HL-60 (cell line): ENCODE measurements around the gene CDC25A.

Source experiments
- DNase-seq, 2 experiments: peaks; one replicate each; pipeline ENCODE4 v3.0.0-alpha.2; 2010 to 2020; ENCODE audit warnings: low read depth in 1 of 2, low spot score in 1 of 2
- H3K27ac ChIP-seq: fragments of 250-450 bp; sonication (Bioruptor Pico); replicated peaks from 2 replicates; pipeline ENCODE4 v1.5.1; 2020; ENCODE audit warnings: mild to moderate bottlenecking, moderate library complexity
- H3K27me3 ChIP-seq: fragments of 250-450 bp; sonication (Bioruptor Pico); 2 replicates; pipeline ENCODE4 v1.5.1; 2021; ENCODE audit warnings: mild to moderate bottlenecking, moderate library complexity; ENCODE audit not compliant: insufficient read depth, poor library complexity, severe bottlenecking
- H3K4me3 ChIP-seq: replicated peaks from 2 replicates; pipeline ENCODE4 v1.5.1; 2011; ENCODE audit warnings: mild to moderate bottlenecking, control low read depth, low read length; ENCODE audit not compliant: insufficient read depth
- GABPA ChIP-seq: IDR thresholded peaks from 2 replicates; pipeline ENCODE4 v1.6.1; 2012; ENCODE audit warnings: low read depth
- POLR2AphosphoS5 ChIP-seq: IDR thresholded peaks from 2 replicates; pipeline ENCODE4 v1.6.1; 2012; ENCODE audit warnings: low read depth
- SPI1 ChIP-seq: IDR thresholded peaks from 2 replicates; pipeline ENCODE4 v1.6.1; 2012; ENCODE audit warnings: low read depth, mild to moderate bottlenecking, borderline replicate concordance
- TF ChIP-seq, protein P1 (sequence below): IDR thresholded peaks from one replicate; pipeline ENCODE4 v1.5.1; 2011; ENCODE audit warnings: low read length, control low read depth, inconsistent platforms; ENCODE audit not compliant: insufficient read depth
- TF ChIP-seq, protein P2 (sequence below): IDR thresholded peaks from 2 replicates; pipeline ENCODE4 v1.6.1; 2012; ENCODE audit warnings: low read depth; ENCODE audit not compliant: insufficient replicate concordance

CDC25A gene

DNA sequence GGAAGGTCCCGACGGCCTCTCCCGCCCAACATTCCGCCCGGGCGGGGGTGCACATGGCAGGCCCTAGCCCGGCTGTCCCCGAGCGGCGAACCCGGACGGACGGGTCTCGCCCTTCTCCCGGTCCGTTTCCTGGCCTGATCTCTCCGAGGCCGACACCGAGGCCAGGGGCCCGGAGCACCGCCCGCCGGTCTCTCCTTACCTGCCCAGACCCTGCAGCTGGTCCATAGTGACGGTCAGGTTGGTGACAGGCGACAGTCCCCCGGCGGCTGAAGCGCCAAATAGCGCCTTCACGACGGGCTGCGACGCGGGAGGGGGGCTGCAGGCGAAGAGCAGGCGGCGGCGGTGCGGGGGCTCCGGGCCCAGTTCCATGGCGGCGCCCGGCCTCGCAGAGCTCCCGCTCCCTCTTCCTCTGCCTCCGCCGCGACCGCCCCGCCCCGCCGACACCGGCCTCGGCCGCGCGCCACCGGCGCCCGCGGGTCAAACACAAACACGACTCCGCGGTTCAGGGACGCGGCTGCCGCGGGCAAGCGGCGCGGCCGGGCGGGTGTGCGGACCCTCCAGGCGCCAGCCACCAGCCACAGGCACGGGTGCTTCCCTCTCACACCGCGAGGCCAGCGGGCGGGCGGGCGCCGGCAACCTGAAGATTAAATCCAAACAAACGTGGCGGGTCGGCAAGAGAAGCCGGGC lies 495 bp downstream of the CDC25A start:
- peak overlapping the region; percentile 89 for H3K27ac ChIP-seq
- DNase-seq = no peak
- H3K4me3 ChIP-seq = peak overlapping the region; percentile 73
- TF ChIP-seq SPI1 (no peak), POLR2AphosphoS5 (no peak), GABPA (no peak)
- TF ChIP-seq, protein P1, sequence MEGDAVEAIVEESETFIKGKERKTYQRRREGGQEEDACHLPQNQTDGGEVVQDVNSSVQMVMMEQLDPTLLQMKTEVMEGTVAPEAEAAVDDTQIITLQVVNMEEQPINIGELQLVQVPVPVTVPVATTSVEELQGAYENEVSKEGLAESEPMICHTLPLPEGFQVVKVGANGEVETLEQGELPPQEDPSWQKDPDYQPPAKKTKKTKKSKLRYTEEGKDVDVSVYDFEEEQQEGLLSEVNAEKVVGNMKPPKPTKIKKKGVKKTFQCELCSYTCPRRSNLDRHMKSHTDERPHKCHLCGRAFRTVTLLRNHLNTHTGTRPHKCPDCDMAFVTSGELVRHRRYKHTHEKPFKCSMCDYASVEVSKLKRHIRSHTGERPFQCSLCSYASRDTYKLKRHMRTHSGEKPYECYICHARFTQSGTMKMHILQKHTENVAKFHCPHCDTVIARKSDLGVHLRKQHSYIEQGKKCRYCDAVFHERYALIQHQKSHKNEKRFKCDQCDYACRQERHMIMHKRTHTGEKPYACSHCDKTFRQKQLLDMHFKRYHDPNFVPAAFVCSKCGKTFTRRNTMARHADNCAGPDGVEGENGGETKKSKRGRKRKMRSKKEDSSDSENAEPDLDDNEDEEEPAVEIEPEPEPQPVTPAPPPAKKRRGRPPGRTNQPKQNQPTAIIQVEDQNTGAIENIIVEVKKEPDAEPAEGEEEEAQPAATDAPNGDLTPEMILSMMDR = no peak
- TF ChIP-seq, protein P2, sequence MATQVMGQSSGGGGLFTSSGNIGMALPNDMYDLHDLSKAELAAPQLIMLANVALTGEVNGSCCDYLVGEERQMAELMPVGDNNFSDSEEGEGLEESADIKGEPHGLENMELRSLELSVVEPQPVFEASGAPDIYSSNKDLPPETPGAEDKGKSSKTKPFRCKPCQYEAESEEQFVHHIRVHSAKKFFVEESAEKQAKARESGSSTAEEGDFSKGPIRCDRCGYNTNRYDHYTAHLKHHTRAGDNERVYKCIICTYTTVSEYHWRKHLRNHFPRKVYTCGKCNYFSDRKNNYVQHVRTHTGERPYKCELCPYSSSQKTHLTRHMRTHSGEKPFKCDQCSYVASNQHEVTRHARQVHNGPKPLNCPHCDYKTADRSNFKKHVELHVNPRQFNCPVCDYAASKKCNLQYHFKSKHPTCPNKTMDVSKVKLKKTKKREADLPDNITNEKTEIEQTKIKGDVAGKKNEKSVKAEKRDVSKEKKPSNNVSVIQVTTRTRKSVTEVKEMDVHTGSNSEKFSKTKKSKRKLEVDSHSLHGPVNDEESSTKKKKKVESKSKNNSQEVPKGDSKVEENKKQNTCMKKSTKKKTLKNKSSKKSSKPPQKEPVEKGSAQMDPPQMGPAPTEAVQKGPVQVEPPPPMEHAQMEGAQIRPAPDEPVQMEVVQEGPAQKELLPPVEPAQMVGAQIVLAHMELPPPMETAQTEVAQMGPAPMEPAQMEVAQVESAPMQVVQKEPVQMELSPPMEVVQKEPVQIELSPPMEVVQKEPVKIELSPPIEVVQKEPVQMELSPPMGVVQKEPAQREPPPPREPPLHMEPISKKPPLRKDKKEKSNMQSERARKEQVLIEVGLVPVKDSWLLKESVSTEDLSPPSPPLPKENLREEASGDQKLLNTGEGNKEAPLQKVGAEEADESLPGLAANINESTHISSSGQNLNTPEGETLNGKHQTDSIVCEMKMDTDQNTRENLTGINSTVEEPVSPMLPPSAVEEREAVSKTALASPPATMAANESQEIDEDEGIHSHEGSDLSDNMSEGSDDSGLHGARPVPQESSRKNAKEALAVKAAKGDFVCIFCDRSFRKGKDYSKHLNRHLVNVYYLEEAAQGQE = no peak
- no peaks in the 10 kb centered on the region for H3K27me3 ChIP-seq

GRCh38 chr3:48187301-48187578 lies 977 bp downstream of the CDC25A start:
- peak overlapping the region; percentile 73 for H3K4me3 ChIP-seq
- peak overlapping the region; percentile 82 for H3K27ac ChIP-seq
- no peak for DNase-seq
- no peaks in the 10 kb centered on the region for H3K27me3 ChIP-seq
- no peak for TF ChIP-seq SPI1
- TF ChIP-seq, protein P2 = no peak

DNA sequence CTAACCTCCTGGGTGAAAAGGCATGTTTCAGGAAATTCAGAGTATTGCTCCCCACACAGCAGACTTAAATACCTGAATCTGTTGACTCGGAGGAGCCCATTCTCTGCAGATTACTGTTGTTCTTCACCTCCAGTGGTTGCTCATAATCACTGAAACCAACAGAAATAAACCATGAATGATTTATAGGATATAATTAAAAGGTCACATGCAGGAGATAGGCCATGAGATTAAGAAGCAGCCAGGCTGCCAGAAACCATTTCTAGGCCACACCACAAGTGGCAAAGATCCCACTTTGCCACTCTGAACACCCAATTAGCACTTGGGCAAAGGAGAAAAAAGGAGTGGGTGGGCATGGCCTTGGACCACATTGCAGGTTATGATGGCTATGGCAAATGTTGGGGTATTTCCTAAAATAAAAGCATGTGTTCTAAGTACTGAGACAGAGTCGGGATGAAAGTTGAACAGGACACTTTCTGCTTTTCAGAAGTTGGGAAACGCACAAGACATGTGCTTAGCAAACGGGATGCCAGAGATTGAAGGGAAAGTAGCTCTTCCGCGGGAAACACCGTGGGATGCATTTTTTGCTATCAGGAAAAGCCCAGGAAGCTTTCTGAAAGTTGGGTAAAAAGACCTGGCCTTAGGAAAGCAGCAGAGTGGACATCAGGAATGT lies 1.5 kb downstream of the CDC25A start:
- peak in 1 of 2 experiments; percentile 9 for DNase-seq
- TF ChIP-seq, protein P1 = no peak
- TF ChIP-seq, protein P2 = no peak
- TF ChIP-seq SPI1 (no peak), POLR2AphosphoS5 (no peak), GABPA (no peak)
- H3K27ac ChIP-seq = peak overlapping the region; percentile 82
- no peaks in the 10 kb centered on the region for H3K27me3 ChIP-seq
- peak overlapping the region; percentile 73 for H3K4me3 ChIP-seq
